Subcutaneous adipose tissue (tissue), 4 donors: Measurements from ENCODE around the gene CYP3A4. TPM values are rescaled to one million over a fixed set of nuclear protein-coding genes. Genes with fewer than 3 reads are reported as not detected.

Experiments used
- CTCF ChIP-seq: fragments of 450-650 bp; IDR thresholded peaks from one replicate; pipeline ENCODE4 v1.5.1; 2016; ENCODE audit warnings: low read depth, mild to moderate bottlenecking, control low read depth, antibody characterized with exemption, moderate library complexity
- total RNA-seq, 4 donors: library from RNA; depleted of rRNA; stranded (reverse); fragments of >200 nt; gene quantifications; one replicate each; pipeline ENCODE4 v1.1.0, GENCODE V29; 2016

The CYP3A4 gene
- 1 to 10 TPM in 1 of 4 donors, under 1 TPM in 1, not detected in 2; 0.34 to 1.3 TPM for total RNA-seq

GRCh38 chr7:99784007-99784406 is at the start of gene CYP3A4:
Gene CYP3A4 (minus strand): TSS chr7:99784184. CDS start chr7:99784081, 103 bp downstream.
- no peak for TF ChIP-seq CTCF

GRCh38 chr7:99833289-99833877 is 49.4 kb upstream of the CYP3A4 start:
- no peak for TF ChIP-seq CTCF

GRCh38 chr7:99831595-99831994 is 47.6 kb upstream of the CYP3A4 start:
- TF ChIP-seq CTCF: no peak

DNA sequence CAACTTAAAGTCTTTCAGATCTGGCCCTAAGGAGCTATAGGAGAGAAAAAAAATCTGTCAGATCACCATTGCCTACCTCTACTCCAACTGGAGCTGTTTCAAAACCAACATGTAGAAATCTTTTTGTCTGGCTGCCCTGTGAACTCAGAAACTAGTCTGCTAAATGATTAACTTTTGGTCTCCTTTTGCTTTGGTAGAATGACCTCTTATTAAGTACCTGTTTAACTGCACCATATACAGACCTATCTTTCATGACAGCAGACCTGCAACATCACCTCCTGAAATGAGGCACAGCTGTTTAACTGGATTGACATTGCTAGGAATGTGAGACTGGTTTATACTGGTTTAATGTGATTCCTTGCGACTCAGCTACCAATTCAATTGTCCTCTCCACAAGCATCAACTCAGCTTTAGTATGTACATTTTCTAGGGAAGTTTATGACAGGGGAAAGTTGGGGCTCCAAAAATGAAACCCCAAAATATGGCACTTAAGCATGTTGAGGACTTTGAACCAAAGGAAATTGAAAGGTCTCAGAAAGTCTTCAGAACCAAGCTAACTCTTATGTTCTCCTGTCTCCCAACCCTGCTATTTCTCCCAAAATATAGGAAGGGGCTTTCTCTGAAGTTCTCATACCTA is 45.7 kb upstream of the CYP3A4 start:
- TF ChIP-seq CTCF: no peak

- no peak for TF ChIP-seq CTCF
Observed at GRCh38 chr7:99828811-99829210, 44.8 kb upstream of the CYP3A4 start.

DNA sequence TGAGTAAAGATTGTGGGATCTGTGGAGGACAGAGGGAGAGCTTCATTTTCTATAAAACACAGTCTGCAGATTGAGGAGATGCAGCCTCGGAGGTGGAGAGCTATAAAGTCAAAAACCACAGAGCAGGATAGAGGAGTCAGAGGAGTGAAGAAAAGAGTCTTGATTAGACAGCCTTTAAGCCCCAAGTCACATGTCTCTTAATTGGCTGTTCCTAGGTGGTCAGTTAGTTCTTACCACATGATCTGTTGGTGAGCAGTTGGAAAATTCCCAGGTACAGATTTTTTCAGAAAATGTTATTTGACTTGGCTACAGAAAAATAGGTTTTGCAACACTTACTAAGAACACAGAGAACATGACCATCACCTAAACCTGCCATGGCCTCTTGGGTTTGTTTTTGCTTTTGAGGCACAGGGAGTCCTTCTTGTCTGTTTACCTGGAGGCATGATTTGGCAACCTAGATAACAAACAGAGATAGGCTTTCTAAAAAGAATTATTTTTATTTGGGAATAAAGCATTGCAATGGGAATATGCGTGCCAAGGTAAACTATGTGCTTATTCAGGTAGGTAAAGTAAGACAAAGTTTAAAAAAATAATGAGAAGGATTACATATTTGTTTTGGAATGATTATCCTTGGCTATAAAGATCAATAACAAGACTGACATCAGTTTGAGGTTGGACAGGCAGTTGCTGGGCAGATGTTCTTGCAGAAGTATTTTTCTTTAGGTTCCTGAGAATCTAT is 43.2 kb upstream of the CYP3A4 start:
- TF ChIP-seq CTCF: no peak

DNA sequence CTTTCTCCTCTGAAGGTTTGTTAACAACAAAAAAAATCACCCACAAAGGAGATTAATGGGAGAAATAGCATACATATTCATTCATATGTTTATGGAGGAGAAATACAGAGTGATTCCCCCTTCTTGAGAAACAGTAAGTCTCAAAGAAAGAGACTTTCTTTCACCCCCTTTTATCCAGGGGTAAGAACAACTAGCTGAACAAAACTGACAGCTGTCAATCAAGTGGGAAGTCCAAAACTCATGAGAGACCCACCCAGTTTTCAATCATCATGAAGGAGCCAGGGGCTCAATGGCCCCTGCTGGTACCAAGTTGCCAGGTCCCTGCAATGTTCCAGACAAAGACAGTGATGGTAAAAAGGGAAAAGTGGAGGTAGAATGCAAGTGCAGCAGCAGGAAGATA is 41.9 kb upstream of the CYP3A4 start:
- TF ChIP-seq CTCF: no peak
